Mesenchymal stem cell (in vitro differentiated cells and primary cell): ENCODE measurements around the gene HSP90AB1.

Source experiments
- DNase-seq: peaks from one replicate; pipeline ENCODE4 v3.0.0-alpha.2; 2013
- H2AFZ ChIP-seq: one replicate; pipeline ENCODE4 v1.6.1; 2013; ENCODE audit warnings: low read depth, mild to moderate bottlenecking, control low read depth, inconsistent platforms, low read length, moderate library complexity
- H2AK5ac ChIP-seq: 2 replicates; pipeline ENCODE4 v1.6.1; 2013; ENCODE audit warnings: low read length, moderate library complexity, mild to moderate bottlenecking, inconsistent platforms; ENCODE audit not compliant: severe bottlenecking
- H2BK120ac ChIP-seq: one replicate; pipeline ENCODE4 v1.6.1; 2013; ENCODE audit warnings: low read depth, mild to moderate bottlenecking, inconsistent platforms, low read length, moderate library complexity
- H2BK12ac ChIP-seq, 2 experiments: one replicate each; pipeline ENCODE4 v1.6.1; 2013; ENCODE audit warnings: inconsistent platforms in 2 of 2, low read length in 2 of 2, mild to moderate bottlenecking in 2 of 2, moderate library complexity in 2 of 2, control low read depth in 1 of 2
- H2BK15ac ChIP-seq: one replicate; pipeline ENCODE4 v1.6.1; 2013; ENCODE audit warnings: mild to moderate bottlenecking, low read depth, inconsistent platforms; ENCODE audit not compliant: poor library complexity, severe bottlenecking
- H2BK5ac ChIP-seq: 2 replicates; pipeline ENCODE4 v1.6.1; 2013; ENCODE audit warnings: low read depth, mild to moderate bottlenecking, low read length, control low read depth, inconsistent platforms; ENCODE audit not compliant: poor library complexity, severe bottlenecking
- H3K14ac ChIP-seq, 2 experiments: one replicate each; pipeline ENCODE4 v1.6.1; 2013; ENCODE audit warnings: inconsistent platforms in 2 of 2, low read length in 2 of 2, control low read depth in 1 of 2, mild to moderate bottlenecking in 1 of 2, moderate library complexity in 1 of 2
- H3K18ac ChIP-seq, 2 experiments: one replicate each; pipeline ENCODE4 v1.6.1; 2013; ENCODE audit warnings: inconsistent platforms in 2 of 2, low read length in 2 of 2, control low read depth in 1 of 2, low read depth in 1 of 2, mild to moderate bottlenecking in 1 of 2
- H3K23ac ChIP-seq, 2 experiments: one replicate each; pipeline ENCODE4 v1.6.1; 2013; ENCODE audit warnings: inconsistent platforms in 2 of 2, low read length in 2 of 2, mild to moderate bottlenecking in 2 of 2, moderate library complexity in 2 of 2, control low read depth in 1 of 2
- H3K27ac ChIP-seq: 2 replicates; pipeline ENCODE4 v1.5.1; 2013; ENCODE audit warnings: mild to moderate bottlenecking, moderate library complexity, low read length, control low read depth, inconsistent platforms; ENCODE audit not compliant: poor library complexity, severe bottlenecking
- H3K27me3 ChIP-seq, 2 experiments: 2 replicates each; pipeline versions ENCODE4 v1.6.1 to v1.7.0; 2013; ENCODE audit warnings: low read length in 2 of 2, mild to moderate bottlenecking in 2 of 2, moderate library complexity in 2 of 2, control low read depth in 1 of 2, inconsistent platforms in 1 of 2; ENCODE audit not compliant: control insufficient read depth in 1 of 2, insufficient read depth in 1 of 2
- H3K36me3 ChIP-seq, 2 experiments: 2 replicates each; pipeline versions ENCODE4 v1.6.1 to v1.7.0; 2013; ENCODE audit warnings: low read length in 2 of 2, control low read depth in 1 of 2, inconsistent platforms in 1 of 2, low read depth in 1 of 2, mild to moderate bottlenecking in 1 of 2; ENCODE audit not compliant: insufficient read depth in 2 of 2, control insufficient read depth in 1 of 2
- H3K4ac ChIP-seq, 2 experiments: one replicate each; pipeline ENCODE4 v1.6.1; 2013; ENCODE audit warnings: inconsistent platforms in 2 of 2, low read length in 2 of 2, mild to moderate bottlenecking in 2 of 2, moderate library complexity in 2 of 2, control low read depth in 1 of 2, low read depth in 1 of 2
- H3K4me1 ChIP-seq: 2 replicates; pipeline ENCODE4 v1.6.1; 2013; ENCODE audit warnings: low read depth, low read length, control low read depth; ENCODE audit not compliant: control insufficient read depth, insufficient read depth
- H3K4me2 ChIP-seq: 2 replicates; pipeline ENCODE4 v1.6.1; 2013; ENCODE audit warnings: low read length, mild to moderate bottlenecking, inconsistent platforms; ENCODE audit not compliant: poor library complexity, severe bottlenecking
- H3K4me3 ChIP-seq, 2 experiments: 2 replicates each; pipeline versions ENCODE4 v1.5.1 to v1.7.0; 2013; ENCODE audit warnings: low read length in 2 of 2, mild to moderate bottlenecking in 2 of 2, control low read depth in 1 of 2, low read depth in 1 of 2; ENCODE audit not compliant: insufficient read depth in 1 of 2
- H3K79me1 ChIP-seq: replicated peaks from 2 replicates; pipeline ENCODE4 v1.6.1; 2013; ENCODE audit warnings: mild to moderate bottlenecking, control low read depth, low read length, inconsistent platforms; ENCODE audit not compliant: poor library complexity, severe bottlenecking
- H3K9ac ChIP-seq: 2 replicates; pipeline ENCODE4 v1.7.0; 2013; ENCODE audit warnings: mild to moderate bottlenecking, low read length, moderate library complexity
- H3K9me3 ChIP-seq: 2 replicates; pipeline ENCODE4 v1.7.0; 2013; ENCODE audit warnings: mild to moderate bottlenecking, low read length; ENCODE audit not compliant: control insufficient read depth
- H4K8ac ChIP-seq: one replicate; pipeline ENCODE4 v1.6.1; 2013; ENCODE audit warnings: inconsistent platforms, mild to moderate bottlenecking, low read length, moderate library complexity
- H4K91ac ChIP-seq: one replicate; pipeline ENCODE4 v1.6.1; 2013; ENCODE audit warnings: mild to moderate bottlenecking, low read length, inconsistent platforms
- WGBS: methylation state at CpG from one replicate; pipeline ENCODE4 v1.1.7; 2013; ENCODE audit warnings: mixed read lengths; 5-methylcytosine and 5-hydroxymethylcytosine counted together

HSP90AB1 gene

GRCh38 chr6:44223319-44224028 is 23.4 kb upstream of the HSP90AB1 start, which contains the start of gene SLC29A1:
TSS of gene SLC29A1 (plus strand) at chr6:44223595. CDS start at chr6:44227314, 3,719 bp downstream.
- Histone ChIP-seq H2BK12ac (peak within 1 kb of the TSS; percentile 55 to 75), H2BK5ac (peak within 1 kb of the TSS; percentile 33), H3K18ac (peak within 1 kb of the TSS; percentile 29 to 59), H3K23ac (peak within 1 kb of the TSS in 1 of 2 experiments; percentile 87), H3K4me1 (peaks cover 47% of the 10 kb centered on the region), H2BK120ac (no peak within 1 kb of the TSS), H3K27me3 (no peaks in the 10 kb centered on the region), H3K9me3 (no peaks in the 10 kb centered on the region), H3K14ac (peak within 1 kb of the TSS in 1 of 2 experiments; percentile 74), H2AK5ac (peak within 1 kb of the TSS; percentile 36), H3K36me3 (peaks cover 0 to 3% of the 10 kb centered on the region in 2 experiments), H3K79me1 (peaks cover 26% of the 10 kb centered on the region), H4K8ac (peak within 1 kb of the TSS; percentile 75), H3K27ac (peak within 1 kb of the TSS; percentile 34), H2BK15ac (peak within 1 kb of the TSS; percentile 9), H3K4ac (peak within 1 kb of the TSS in 1 of 2 experiments; percentile 47), H3K4me2 (peak within 1 kb of the TSS; percentile 94), H3K4me3 (peak within 1 kb of the TSS; percentile 67 to 78), H2AFZ (peak within 1 kb of the TSS; percentile 84), H4K91ac (no peak within 1 kb of the TSS), H3K9ac (peak within 1 kb of the TSS; percentile 56)
- under 1% methylated on average over 35 of the region's 73 CpGs for WGBS
- DNase-seq, result peak; percentile 47

- H3K4me1 ChIP-seq, result peaks cover 45% of the 10 kb centered on the region
- no peak overlapping the region for H2BK5ac ChIP-seq
- peaks cover 29% of the 10 kb centered on the region for H3K79me1 ChIP-seq
- no peak overlapping the region for H3K27ac ChIP-seq
- H2BK15ac ChIP-seq, result peak overlapping the region; percentile 48
- H3K9ac ChIP-seq, result peak overlapping the region; percentile 56
- no peak overlapping the region for H3K23ac ChIP-seq
- H3K14ac ChIP-seq, result peak overlapping the region in 1 of 2 experiments; percentile 57
- no peaks in the 10 kb centered on the region for H3K9me3 ChIP-seq
- no peak overlapping the region for H2BK120ac ChIP-seq
- H3K4me3 ChIP-seq, result peak overlapping the region; percentile 67 to 78
- H3K18ac ChIP-seq, result no peak overlapping the region
- no peak overlapping the region for H4K8ac ChIP-seq
- no peak overlapping the region for H2AFZ ChIP-seq
- no peak overlapping the region for H4K91ac ChIP-seq
- H2BK12ac ChIP-seq, result peak overlapping the region in 1 of 2 experiments; percentile 61
- no peak for DNase-seq
- H3K4me2 ChIP-seq, result peak overlapping the region; percentile 94
- no peak overlapping the region for H3K4ac ChIP-seq
- H2AK5ac ChIP-seq, result no peak overlapping the region
- no peaks in the 10 kb centered on the region for H3K27me3 ChIP-seq
- whole genome bisulfite sequencing, result 26% methylated on average over 6 of the region's 18 CpGs
- peaks cover 0 to 11% of the 10 kb centered on the region in 2 experiments for H3K36me3 ChIP-seq
Measured at GRCh38 chr6:44224029-44224964, 22.6 kb upstream of the HSP90AB1 start.

- Histone ChIP-seq H2BK120ac (no peak overlapping the region), H3K4ac (no peak overlapping the region), H3K4me2 (no peak overlapping the region), H3K27ac (no peak overlapping the region), H2AK5ac (no peak overlapping the region), H2BK5ac (no peak overlapping the region), H3K4me3 (no peak overlapping the region), H2AFZ (no peak overlapping the region), H3K14ac (no peak overlapping the region), H3K4me1 (peaks cover 43% of the 10 kb centered on the region), H4K8ac (no peak overlapping the region), H3K23ac (no peak overlapping the region), H3K9me3 (no peaks in the 10 kb centered on the region), H3K27me3 (no peaks in the 10 kb centered on the region), H3K79me1 (peaks cover 31% of the 10 kb centered on the region), H2BK12ac (no peak overlapping the region), H3K18ac (no peak overlapping the region), H3K36me3 (peaks cover 0 to 18% of the 10 kb centered on the region in 2 experiments), H3K9ac (no peak overlapping the region), H2BK15ac (peak overlapping the region; percentile 48), H4K91ac (no peak overlapping the region)
- WGBS, result 100% methylated on average over 2 of the region's 4 CpGs
- no peak for DNase-seq
Measured at GRCh38 chr6:44224965-44225305, 22.0 kb upstream of the HSP90AB1 start.
